ENCODE results near the gene ANXA11. TPM values are rescaled to one million over a fixed set of nuclear protein-coding genes. Genes with fewer than 3 reads are reported as not detected.

The ANXA11 gene
- total and polyA plus RNA-seq, 2 of the 8 experiments (the other 6 are each of a cell fraction or from before 2014, with no cell fraction given): 40.5 to 84.9 TPM

GRCh38 chr10:80157561-80157960, 47.8 kb downstream of the ANXA11 start:
- no peak overlapping the region for H3K18ac ChIP-seq (ENCODE audit: extremely low read depth, low read length)
- H3K14ac ChIP-seq (ENCODE audit: insufficient read length): no peak overlapping the region
- H3K56ac ChIP-seq (replicated peaks; ENCODE audit: insufficient read length, low read depth, low read length): no peak overlapping the region
- H3K4me2 ChIP-seq (ENCODE audit: insufficient read depth in 1 of 2, low read depth in 2 of 2, low read length in 2 of 2): no peak overlapping the region
- no peak overlapping the region for H3K4me3 ChIP-seq (ENCODE audit: extremely low read depth in 1 of 4, insufficient read depth in 2 of 4, low read depth in 3 of 4, low read length in 4 of 4)
- no peak for DNase-seq (ENCODE audit: low read depth in 1 of 2, low spot score in 2 of 2)
- whole genome bisulfite sequencing, 2 experiments (ENCODE audit: extremely low coverage in 1 of 2, insufficient coverage in 1 of 2, insufficient read length in 1 of 2, insufficient replicate concordance in 2 of 2, low coverage in 1 of 2, low lambda C conversion rate in 2 of 2, missing lambda C conversion rate in 1 of 2): 96% methylated on average over 14 of the region's 14 CpGs; no CpG with 5 or more reads in 1 of the 2 experiments
- POLR2A ChIA-PET (ENCODE audit: partially characterized antibody): interaction anchor here (0.6 kb wide), 1 partner anchor 10 kb away, joined by 3 read pairs; no protein-coding TSS in a partner anchor
- no peak overlapping the region for H2AK5ac ChIP-seq (ENCODE audit: low read depth, low read length)
- H3K23me2 ChIP-seq (ENCODE audit: low read depth, low read length): no peaks in the 10 kb centered on the region
- H2BK15ac ChIP-seq (ENCODE audit: low read length): no peak overlapping the region
- no peaks in the 10 kb centered on the region; the same call in 1 of the 2 replicates for H3K79me1 ChIP-seq (ENCODE audit: low read depth, low read length)
- no peak overlapping the region for H2AFZ ChIP-seq (ENCODE audit: low read length)
- no peak overlapping the region for H3K23ac ChIP-seq (ENCODE audit: insufficient read length)
- no peak overlapping the region for H4K8ac ChIP-seq (ENCODE audit: extremely low read depth, insufficient read depth, low read length)
- no peak overlapping the region for H4K5ac ChIP-seq (ENCODE audit: insufficient read length, low read depth, low read length)
- no peak overlapping the region for H2BK5ac ChIP-seq (ENCODE audit: low read depth, low read length)
- H3K27me3 ChIP-seq (replicated peaks in 1 of 4; ENCODE audit: control insufficient read depth in 3 of 4, extremely low read depth in 1 of 4, insufficient read depth in 3 of 4, low read length in 3 of 4): no peaks in the 10 kb centered on the region
- H2BK120ac ChIP-seq (replicated peaks; ENCODE audit: low read depth, low read length): no peak overlapping the region
- CTCF ChIA-PET (ENCODE audit: partially characterized antibody): interaction anchor here (1.0 to 9.8 kb wide), 6 partner anchors 10 to 65 kb away, joined by 3 to 59 read pairs (median 4); no protein-coding TSS in a partner anchor
- no peak overlapping the region for H3K27ac ChIP-seq (ENCODE audit: low read depth, low read length)
- no peaks in the 10 kb centered on the region for H3K79me2 ChIP-seq (ENCODE audit: control insufficient read depth in 1 of 2, insufficient read depth in 2 of 2, low read length in 2 of 2)
- no peaks in the 10 kb centered on the region for H3K9me3 ChIP-seq (ENCODE audit: insufficient read depth in 2 of 2, low read depth in 1 of 2, low read length in 1 of 2)
- H4K91ac ChIP-seq (replicated peaks; ENCODE audit: insufficient read length, low read length): no peak overlapping the region
- no peak for FAIRE-seq
- H3K4ac ChIP-seq (replicated peaks; ENCODE audit: insufficient read length, low read depth, low read length): no peak overlapping the region
- H2BK12ac ChIP-seq (ENCODE audit: low read depth, low read length): no peak overlapping the region
- TF ChIP-seq TEAD4 (IDR thresholded peaks at IDR 0.05; ENCODE audit: low read depth, low read length) (no peak), GABPA (IDR thresholded peaks at IDR 0.05; ENCODE audit: borderline replicate concordance, insufficient read depth, low read length) (no peak), RNF2 (IDR thresholded peaks at IDR 0.05; ENCODE audit: borderline replicate concordance, low read depth, low read length, missing control alignments, poor library complexity, severe bottlenecking) (no peak), CHD2 (IDR thresholded peaks at IDR 0.05; ENCODE audit: low read length) (no peak), EGR1 (IDR thresholded peaks at IDR 0.05; ENCODE audit: borderline replicate concordance, low read depth, low read length) (no peak), SIX5 (IDR thresholded peaks at IDR 0.05; ENCODE audit: low read depth, low read length) (no peak), EP300 (IDR thresholded peaks at IDR 0.05; ENCODE audit: borderline replicate concordance in 1 of 2, low read depth in 2 of 2, low read length in 2 of 2) (no peak), SP1 (IDR thresholded peaks at IDR 0.05; ENCODE audit: low read depth, low read length) (no peak), NANOG (IDR thresholded peaks at IDR 0.05; ENCODE audit: insufficient read depth, low read depth, low read length, poor library complexity, severe bottlenecking) (no peak), CTCF (IDR thresholded peaks at IDR 0.05; ENCODE audit: control extremely low read depth in 1 of 3, insufficient read depth in 1 of 3, low read depth in 1 of 3, low read length in 3 of 3) (no peak), CHD1 (IDR thresholded peaks at IDR 0.05; ENCODE audit: low read depth, low read length) (no peak)
- H3K4me1 ChIP-seq (replicated peaks in 1 of 4; ENCODE audit: control insufficient read depth in 3 of 4, insufficient read depth in 4 of 4, low read length in 3 of 4): peaks cover 2 to 8% (median 6%) of the 10 kb centered on the region in 4 experiments; a peak in 5 of 7 replicates
- H2BK20ac ChIP-seq (ENCODE audit: low read length): no peak overlapping the region
- H4K20me1 ChIP-seq (replicated peaks in 1 of 2; ENCODE audit: control insufficient read depth in 1 of 2, insufficient read depth in 2 of 2, low read length in 2 of 2): peaks cover 2% of the 10 kb centered on the region in 2 experiments
- H3K9ac ChIP-seq (replicated peaks in 1 of 4; ENCODE audit: extremely low read depth in 1 of 4, low read depth in 3 of 4, low read length in 3 of 4): no peak overlapping the region
- H3K36me3 ChIP-seq (ENCODE audit: control insufficient read depth in 2 of 4, insufficient read depth in 4 of 4, low read length in 3 of 4): peaks cover 5 to 20% (median 11%) of the 10 kb centered on the region in 4 experiments; a peak in 6 of 8 replicates
